ENCODE results near the gene TGFA.

Gene TGFA

DNA sequence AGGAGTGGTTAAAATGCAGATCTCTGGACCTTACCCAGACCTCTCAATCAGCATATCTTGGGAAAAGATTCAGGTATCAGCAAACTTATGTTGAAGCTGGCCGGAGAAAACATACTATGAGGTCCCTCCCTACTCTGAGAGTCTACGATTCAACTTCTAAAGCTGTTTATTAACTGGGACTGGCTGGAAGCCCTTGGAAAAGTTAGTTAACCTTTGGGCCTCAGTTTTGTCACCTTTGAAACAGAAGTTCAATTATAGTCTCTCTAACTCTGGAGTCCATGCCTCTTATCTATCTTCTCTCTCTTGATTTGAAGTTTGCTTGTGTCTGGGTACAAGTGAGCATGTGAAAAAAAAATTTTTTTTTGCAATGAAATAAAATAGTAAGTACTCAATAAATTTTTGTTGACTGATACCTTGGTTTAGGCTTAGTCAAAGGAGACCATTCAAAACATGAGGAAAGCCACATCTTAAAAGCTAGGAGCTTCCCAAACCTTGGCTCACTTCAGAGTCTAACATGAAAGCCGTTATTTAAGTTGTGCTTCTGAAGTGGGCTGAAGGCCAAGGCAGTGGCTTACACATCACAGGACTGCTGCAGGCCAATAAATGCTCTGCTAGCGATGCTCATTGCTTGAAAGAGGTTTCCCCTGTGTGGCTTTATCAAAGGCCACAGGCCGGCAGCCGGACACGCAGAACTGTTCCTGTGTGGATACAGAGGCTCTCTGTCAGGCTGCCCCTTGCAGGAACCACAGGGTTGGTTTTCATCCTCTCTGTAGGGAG, 141.1 kb downstream of the TGFA start:
- no peak for DNase-seq

GRCh38 chr2:70411483-70412125, 142.0 kb downstream of the TGFA start:
- DNase-seq: no peak

GRCh38 chr2:70403267-70404053, 150.2 kb downstream of the TGFA start:
- peak; percentile 26 for DNase-seq

- no peak for DNase-seq
Observed at GRCh38 chr2:70400539-70400938, 153.1 kb downstream of the TGFA start.

- DNase-seq: peak; percentile 18
Observed at GRCh38 chr2:70399046-70399445, 154.6 kb downstream of the TGFA start.

All from islet precursor cell (in vitro differentiated cells).